HG03439 (cell line): ENCODE data around the gene HM13.
"Not testable (repeated sequence)": the region's sequence is repeated elsewhere in the genome, so short reads cannot be mapped to it uniquely, and the experiment has no call there.

Source experiments
- ATAC-seq: cut with Tn5 transposase; IDR thresholded peaks from one replicate; pipeline ENCODE4 v1.9.1; 2021; ENCODE audit warnings: mild to moderate bottlenecking, moderate library complexity; ENCODE audit not compliant: unreplicated experiment

HM13 gene

DNA sequence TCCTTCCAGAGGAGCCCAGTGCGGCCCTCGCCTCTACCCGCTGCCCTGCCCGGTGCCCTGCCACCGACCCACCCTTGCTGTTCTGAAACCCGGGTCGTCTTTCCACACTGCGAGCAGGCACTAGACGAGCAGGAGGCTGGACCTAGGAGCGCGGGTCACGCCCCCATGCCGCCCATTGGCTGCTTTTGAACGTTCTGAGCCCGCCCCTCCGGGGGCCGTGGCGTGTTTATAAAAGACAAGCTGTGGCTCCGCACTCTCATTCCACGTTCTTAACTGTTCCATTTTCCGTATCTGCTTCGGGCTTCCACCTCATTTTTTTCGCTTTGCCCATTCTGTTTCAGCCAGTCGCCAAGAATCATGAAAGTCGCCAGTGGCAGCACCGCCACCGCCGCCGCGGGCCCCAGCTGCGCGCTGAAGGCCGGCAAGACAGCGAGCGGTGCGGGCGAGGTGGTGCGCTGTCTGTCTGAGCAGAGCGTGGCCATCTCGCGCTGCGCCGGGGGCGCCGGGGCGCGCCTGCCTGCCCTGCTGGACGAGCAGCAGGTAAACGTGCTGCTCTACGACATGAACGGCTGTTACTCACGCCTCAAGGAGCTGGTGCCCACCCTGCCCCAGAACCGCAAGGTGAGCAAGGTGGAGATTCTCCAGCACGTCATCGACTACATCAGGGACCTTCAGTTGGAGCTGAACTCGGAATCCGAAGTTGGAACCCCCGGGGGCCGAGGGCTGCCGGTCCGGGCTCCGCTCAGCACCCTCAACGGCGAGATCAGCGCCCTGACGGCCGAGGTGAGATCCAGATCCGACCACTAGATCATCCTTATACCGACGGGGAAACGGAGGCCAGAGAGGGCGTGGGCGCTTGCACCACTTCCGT, 91.0 kb downstream of the HM13 start, which contains the start of gene ID1:
TSS of gene ID1 (plus strand) at position 259 of the 871 bp plus-strand sequence. CDS start at position 358, 99 bp downstream.
- ATAC-seq = peak; percentile 82

DNA sequence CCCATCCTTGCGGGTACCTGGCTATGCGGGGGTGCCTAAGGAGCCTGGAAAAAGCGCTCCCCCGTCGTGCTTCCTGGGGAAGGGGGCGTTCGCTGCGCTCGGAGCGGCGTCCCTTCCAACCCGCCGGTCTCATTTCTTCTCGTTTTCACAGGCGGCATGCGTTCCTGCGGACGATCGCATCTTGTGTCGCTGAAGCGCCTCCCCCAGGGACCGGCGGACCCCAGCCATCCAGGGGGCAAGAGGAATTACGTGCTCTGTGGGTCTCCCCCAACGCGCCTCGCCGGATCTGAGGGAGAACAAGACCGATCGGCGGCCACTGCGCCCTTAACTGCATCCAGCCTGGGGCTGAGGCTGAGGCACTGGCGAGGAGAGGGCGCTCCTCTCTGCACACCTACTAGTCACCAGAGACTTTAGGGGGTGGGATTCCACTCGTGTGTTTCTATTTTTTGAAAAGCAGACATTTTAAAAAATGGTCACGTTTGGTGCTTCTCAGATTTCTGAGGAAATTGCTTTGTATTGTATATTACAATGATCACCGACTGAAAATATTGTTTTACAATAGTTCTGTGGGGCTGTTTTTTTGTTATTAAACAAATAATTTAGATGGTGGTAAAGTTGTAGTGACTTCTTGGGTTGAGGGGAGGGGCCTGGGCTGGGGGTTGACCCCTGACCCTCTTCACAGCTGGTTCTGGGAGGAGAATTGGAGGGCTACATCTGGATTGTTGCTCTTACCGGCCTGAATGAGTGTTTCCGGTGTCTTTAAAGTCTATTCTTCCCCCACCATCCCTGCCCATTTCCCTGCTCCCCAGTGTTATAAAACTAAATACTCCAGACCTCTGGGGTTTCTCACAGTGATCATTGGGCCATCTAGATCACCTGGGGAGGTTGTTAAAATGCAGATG, 91.9 kb downstream of the HM13 start:
- no peak for ATAC-seq

DNA sequence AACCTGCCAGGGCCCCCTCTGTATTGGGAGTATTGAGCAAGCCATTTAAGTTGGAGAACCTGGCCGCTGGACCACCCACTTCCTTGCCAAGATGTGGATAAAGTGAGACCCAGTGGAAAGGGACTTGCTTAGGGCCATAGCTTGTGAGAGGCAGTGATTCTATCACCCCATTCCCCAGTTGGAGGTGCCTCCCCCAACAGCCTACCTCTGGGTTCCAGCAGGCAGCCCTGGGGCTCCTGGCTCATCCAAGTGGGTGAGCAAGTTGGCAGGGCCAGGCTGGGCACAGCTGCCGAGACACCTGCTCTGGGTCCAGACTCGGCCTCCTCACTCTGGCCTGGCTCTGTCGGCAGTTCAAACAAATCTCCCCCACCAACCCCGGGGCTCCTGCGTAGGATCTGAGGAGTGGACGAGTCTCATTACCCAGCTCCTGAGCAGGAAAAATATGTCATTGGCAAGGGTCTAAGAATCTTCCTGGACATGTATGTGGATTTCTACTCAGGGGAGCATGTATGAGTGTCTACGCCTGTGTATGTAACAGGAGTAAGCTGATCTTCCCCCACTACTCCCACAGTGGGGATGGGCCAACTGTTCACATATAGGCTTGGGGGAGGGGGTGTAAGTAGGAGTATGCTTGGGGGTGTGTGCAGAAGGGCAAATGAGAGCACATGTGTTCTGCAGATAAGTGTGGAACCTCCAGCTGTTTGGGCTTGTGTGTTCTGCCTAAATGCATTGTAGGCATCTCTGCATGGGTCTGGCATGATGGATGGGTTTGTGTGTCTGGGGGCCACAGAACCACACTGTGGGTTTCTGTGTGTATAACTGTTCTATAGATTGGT, 92.8 kb downstream of the HM13 start:
- no peak for ATAC-seq

DNA sequence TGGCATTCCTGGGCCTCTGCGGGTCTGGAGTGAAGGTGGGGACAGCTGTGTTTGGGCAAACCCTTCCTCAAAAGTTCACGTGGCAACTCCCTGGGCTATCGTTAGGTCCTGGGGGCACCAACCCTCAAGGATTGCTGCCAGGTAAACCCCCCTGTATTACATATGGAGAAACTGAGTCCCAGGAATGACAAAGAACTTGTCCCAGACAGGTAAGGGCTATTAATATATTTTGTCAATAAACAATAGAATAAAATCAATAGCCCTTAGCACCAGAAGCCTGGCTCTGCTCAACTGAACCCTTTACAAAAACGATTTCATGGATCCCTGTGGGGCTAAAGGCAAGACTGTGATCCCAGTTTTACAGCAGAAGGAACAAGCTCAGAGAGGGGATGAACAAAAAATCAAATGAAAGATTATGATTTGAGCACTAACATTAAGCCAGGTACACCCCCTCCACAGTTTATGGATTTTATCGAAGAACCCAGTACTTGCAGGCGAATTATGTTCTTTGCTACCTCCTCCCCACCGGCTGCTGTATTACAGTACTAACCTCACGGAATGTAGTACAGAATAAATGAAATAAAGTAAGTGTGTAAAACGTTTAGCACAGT, 93.5 kb downstream of the HM13 start:
- ATAC-seq = no peak

DNA sequence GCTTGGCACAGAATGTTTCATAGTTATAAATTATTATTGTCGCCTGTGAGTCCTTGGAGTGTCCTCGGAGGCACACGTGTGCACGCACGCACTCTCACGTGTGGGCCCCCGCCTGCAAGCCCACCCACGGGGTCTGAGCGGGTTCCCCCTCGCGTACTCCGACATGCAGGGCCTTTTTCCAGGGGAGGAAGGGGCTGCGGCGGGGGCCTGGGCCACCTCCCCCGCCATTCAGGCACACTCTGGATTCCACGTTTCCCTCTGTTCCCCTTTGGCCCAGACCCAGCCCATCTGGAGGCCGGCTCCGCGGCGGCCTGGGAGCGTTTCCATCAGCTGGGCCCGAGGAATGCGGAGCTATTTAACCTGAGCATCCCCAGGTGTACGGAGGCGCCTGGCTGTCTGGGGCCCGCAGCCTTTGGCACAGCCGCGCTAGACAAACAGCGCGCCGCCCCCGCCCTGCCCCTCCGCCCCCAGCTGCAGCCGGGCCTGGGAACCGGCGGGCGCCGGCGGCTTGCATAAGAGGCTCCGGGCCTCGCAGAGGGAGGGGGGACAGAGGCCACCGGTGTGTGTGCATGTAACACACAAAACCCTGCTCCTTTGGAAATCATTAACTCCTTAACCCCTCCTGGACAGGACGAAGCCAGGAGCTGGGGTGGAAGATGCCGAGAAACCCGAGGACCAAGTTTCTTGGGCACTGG, 94.2 kb downstream of the HM13 start:
- ATAC-seq = no peak

DNA sequence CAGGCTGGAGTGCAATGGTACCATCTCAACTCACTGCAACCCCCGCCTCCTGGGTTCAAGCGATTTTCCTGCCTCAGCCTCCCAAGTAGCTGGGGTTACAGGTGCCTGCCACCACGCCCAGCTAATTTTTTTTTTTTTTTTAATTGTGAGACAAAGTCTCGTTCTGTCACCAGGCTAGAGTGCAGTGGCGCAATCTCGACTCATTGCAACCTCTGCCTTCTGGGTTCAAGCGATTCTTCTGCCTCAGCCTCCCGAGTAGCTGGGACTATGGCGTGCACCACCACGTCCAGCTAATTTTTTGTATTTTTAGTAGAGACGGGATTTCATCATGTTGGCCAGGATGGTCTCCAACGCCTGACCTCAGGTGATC, 98.0 kb downstream of the HM13 start:
- not testable (repeated sequence) for ATAC-seq

DNA sequence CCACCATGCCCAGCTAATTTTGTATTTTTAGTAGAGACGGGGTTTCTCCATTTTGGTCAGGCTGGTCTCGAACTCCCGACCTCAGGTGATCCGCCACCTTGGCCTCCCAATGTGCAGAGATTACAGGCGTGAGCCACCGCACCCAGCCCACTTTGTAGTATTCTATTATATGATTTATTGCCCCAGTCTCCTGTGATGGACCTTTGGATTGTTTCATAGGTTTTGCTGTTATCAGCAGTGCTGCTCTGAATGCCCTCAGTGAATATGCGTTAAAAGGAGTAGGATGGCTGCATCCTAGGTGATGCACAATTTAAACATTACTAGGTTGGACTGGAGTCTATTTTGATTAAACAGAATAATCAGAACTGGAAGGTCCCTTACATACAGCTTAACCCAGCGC, 101.2 kb downstream of the HM13 start:
- no peak for ATAC-seq

DNA sequence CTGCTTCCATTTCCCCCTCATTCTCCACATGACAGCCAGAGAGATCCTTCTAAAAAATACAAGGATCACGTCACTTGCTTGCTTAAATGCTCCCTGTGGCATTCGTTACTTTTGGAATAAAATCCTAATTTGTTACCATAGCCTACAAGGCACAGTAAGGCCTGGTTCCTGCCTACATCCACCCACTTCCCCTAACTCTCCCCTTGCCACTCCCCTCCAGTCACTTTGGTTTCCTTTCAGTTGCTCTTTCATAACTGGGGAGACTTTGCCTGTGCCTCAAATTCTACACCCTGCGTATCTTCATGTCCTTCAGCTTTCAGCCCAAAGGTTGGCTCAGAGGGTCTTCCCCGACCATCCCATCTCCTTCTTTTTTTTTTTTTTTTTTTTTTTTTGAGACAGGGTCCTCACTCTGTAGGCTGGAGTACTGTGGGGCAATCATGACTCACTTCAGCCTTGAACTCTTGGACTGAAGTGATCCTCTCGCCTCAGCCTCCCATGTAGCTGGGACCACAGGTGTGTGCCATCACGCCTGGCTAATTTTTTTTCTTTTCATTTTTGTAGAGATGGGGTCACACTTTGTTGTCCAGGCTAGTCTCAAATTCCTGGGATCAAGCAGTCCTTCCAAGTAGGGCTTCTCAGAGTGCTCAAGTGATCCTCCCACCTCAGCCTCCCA, 103.3 kb downstream of the HM13 start:
- ATAC-seq = no peak
